HepG2 (cell line): ENCODE measurements around the gene SAMD14. TPM values are rescaled to one million over a fixed set of nuclear protein-coding genes. Genes with fewer than 3 reads are reported as not detected.

Source experiments
- BHLHE40 ChIP-seq: IDR thresholded peaks from 2 replicates; pipeline ENCODE4 v1.6.1; 2011; ENCODE audit warnings: low read length, improper control_type of control experiment
- CREB1 ChIP-seq, 2 experiments: fragments of 450-650 bp in 1 of 2; IDR thresholded peaks; 2 replicates each; pipeline ENCODE4 v1.6.1; 2016 to 2017; ENCODE audit warnings: control low read depth in 1 of 2, mild to moderate bottlenecking in 1 of 2, missing compliant biosample characterization in 1 of 2, missing genetic modification characterization in 1 of 2
- CREM ChIP-seq, 2 experiments: sonication (generic) in 1 of 2; formaldehyde crosslinking in 1 of 2; IDR thresholded peaks; 2 replicates each; pipeline versions ENCODE4 v1.4.0 to v1.6.1; 2016 to 2020; ENCODE audit warnings: antibody characterized with exemption in 1 of 2, mild to moderate bottlenecking in 1 of 2, missing genetic modification reagents in 1 of 2
- DPF2 ChIP-seq: sonication (generic); formaldehyde crosslinking; IDR thresholded peaks from 2 replicates; pipeline ENCODE4 v1.4.0; 2020; ENCODE audit warnings: mild to moderate bottlenecking, low read depth, missing genetic modification reagents, borderline replicate concordance
- GATAD2A ChIP-seq: IDR thresholded peaks from 2 replicates; pipeline ENCODE4 v1.6.1; 2016
- KLF15 ChIP-seq: sonication (generic); formaldehyde crosslinking; IDR thresholded peaks from 2 replicates; pipeline ENCODE4 v1.8.1; 2023; ENCODE audit warnings: borderline replicate concordance, mild to moderate bottlenecking, inconsistent platforms, missing genetic modification reagents, mixed read lengths
- LBX2 ChIP-seq: sonication (generic); formaldehyde crosslinking; IDR thresholded peaks from 2 replicates; pipeline ENCODE4 v1.5.0; 2020; ENCODE audit warnings: missing genetic modification reagents, mild to moderate bottlenecking, borderline replicate concordance
- NFATC3 ChIP-seq: sonication (generic); formaldehyde crosslinking; IDR thresholded peaks from 2 replicates; pipeline ENCODE4 v1.5.1; 2020; ENCODE audit warnings: mild to moderate bottlenecking, missing genetic modification reagents
- NFE2L2 ChIP-seq: fragments of 150-350 bp; IDR thresholded peaks from 2 replicates; pipeline ENCODE4 v1.6.1; 2014; ENCODE audit warnings: low read length
- NFKB2 ChIP-seq: sonication (generic); formaldehyde crosslinking; IDR thresholded peaks from 2 replicates; pipeline ENCODE4 v1.4.0; 2020; ENCODE audit warnings: missing genetic modification reagents, borderline replicate concordance
- NFRKB ChIP-seq: fragments of 450-650 bp; IDR thresholded peaks from 2 replicates; pipeline ENCODE4 v1.6.1; 2017
- PPARG ChIP-seq: conservative IDR thresholded peaks from 2 replicates; pipeline ENCODE4 v1.6.1; 2016; ENCODE audit warnings: missing biosample characterization, missing genetic modification reagents
- RBAK ChIP-seq: sonication (generic); formaldehyde crosslinking; IDR thresholded peaks from 2 replicates; pipeline ENCODE4 v1.5.1; 2020; ENCODE audit warnings: mild to moderate bottlenecking, missing genetic modification reagents
- RCOR2 ChIP-seq: IDR thresholded peaks from 2 replicates; pipeline ENCODE4 v1.6.1; 2016; ENCODE audit warnings: missing biosample characterization, missing genetic modification reagents
- REL ChIP-seq: sonication (generic); formaldehyde crosslinking; conservative IDR thresholded peaks from 2 replicates; pipeline ENCODE4 v1.8.0; 2022; ENCODE audit warnings: mild to moderate bottlenecking, missing genetic modification reagents, moderate library complexity
- SETDB1 ChIP-seq: sonication (generic); formaldehyde crosslinking; IDR thresholded peaks from 2 replicates; pipeline ENCODE4 v1.5.1; 2020; ENCODE audit warnings: missing genetic modification reagents, mild to moderate bottlenecking, borderline replicate concordance
- SP140L ChIP-seq: sonication (generic); formaldehyde crosslinking; IDR thresholded peaks from 2 replicates; pipeline ENCODE4 v1.4.0; 2020; ENCODE audit warnings: missing genetic modification reagents, borderline replicate concordance
- SUZ12 ChIP-seq: fragments of 150-350 bp; IDR thresholded peaks from 2 replicates; pipeline ENCODE4 v1.6.1; 2014; ENCODE audit warnings: low read depth, low read length
- TEAD2 ChIP-seq: sonication (generic); formaldehyde crosslinking; IDR thresholded peaks from 2 replicates; pipeline ENCODE4 v1.9.0; 2021; ENCODE audit warnings: missing genetic modification reagents
- TEAD3 ChIP-seq: optimal IDR thresholded peaks from 2 replicates; pipeline ENCODE3; 2016; ENCODE audit warnings: borderline replicate concordance
- ZNF124 ChIP-seq: sonication (generic); formaldehyde crosslinking; IDR thresholded peaks from 2 replicates; pipeline ENCODE4 v1.4.0; 2020; ENCODE audit warnings: missing genetic modification reagents
- ZNF3 ChIP-seq: IDR thresholded peaks from 2 replicates; pipeline ENCODE4 v1.7.0; 2017; ENCODE audit warnings: inconsistent platforms
- ZNF567 ChIP-seq: sonication (generic); formaldehyde crosslinking; IDR thresholded peaks from 2 replicates; pipeline ENCODE4 v1.8.1; 2023; ENCODE audit warnings: mild to moderate bottlenecking, missing genetic modification reagents, borderline replicate concordance
- ZNF598 ChIP-seq: sonication (generic); formaldehyde crosslinking; IDR thresholded peaks from 2 replicates; pipeline ENCODE4 v1.5.1; 2020; ENCODE audit warnings: mild to moderate bottlenecking, missing genetic modification reagents, borderline replicate concordance
- ZNF605 ChIP-seq: sonication (generic); formaldehyde crosslinking; IDR thresholded peaks from 2 replicates; pipeline ENCODE4 v1.8.0; 2022; ENCODE audit warnings: mild to moderate bottlenecking, missing genetic modification reagents
- polyA plus RNA-seq, 8 experiments: library from polyadenylated mRNA; depleted of rRNA in 3 of 8; stranded (reverse) in 7 of 8; unstranded in 1 of 8; fragments of >200 nt; fragmentation: Illumina TruSeq in 4 of 8; extraction: Trizol in 4 of 8; gene quantifications; 2 replicates each; pipeline versions ENCODE4 v1.2.1 to v1.2.3, GENCODE V29; 2011 to 2016; ENCODE audit warnings: low read depth in 4 of 8, missing spikeins in 1 of 8, mixed read lengths in 1 of 8; ENCODE audit not compliant: insufficient read depth in 1 of 8
- total RNA-seq, 5 experiments: library from RNA; depleted of rRNA; stranded (reverse); fragments of >200 nt; fragmentation: Illumina TruSeq; extraction: Trizol; gene quantifications; 2 replicates each; pipeline ENCODE4 v1.2.3, GENCODE V29; 2016; ENCODE audit warnings: low read depth in 1 of 5
- TF ChIP-seq, protein P1 (sequence below): sonication (generic); formaldehyde crosslinking; IDR thresholded peaks from 2 replicates; pipeline ENCODE4 v1.5.1; 2020; ENCODE audit warnings: mild to moderate bottlenecking, moderate library complexity, missing genetic modification reagents
- TF ChIP-seq, protein P2 (sequence below): fragments of 450-650 bp; IDR thresholded peaks from 2 replicates; pipeline ENCODE4 v1.6.1; 2017; ENCODE audit warnings: mild to moderate bottlenecking

SAMD14 gene
- total and polyA plus RNA-seq, 2 of the 13 experiments (the other 11 are each of a cell fraction or from before 2014, with no cell fraction given) = 0.07 to 0.22 TPM

DNA sequence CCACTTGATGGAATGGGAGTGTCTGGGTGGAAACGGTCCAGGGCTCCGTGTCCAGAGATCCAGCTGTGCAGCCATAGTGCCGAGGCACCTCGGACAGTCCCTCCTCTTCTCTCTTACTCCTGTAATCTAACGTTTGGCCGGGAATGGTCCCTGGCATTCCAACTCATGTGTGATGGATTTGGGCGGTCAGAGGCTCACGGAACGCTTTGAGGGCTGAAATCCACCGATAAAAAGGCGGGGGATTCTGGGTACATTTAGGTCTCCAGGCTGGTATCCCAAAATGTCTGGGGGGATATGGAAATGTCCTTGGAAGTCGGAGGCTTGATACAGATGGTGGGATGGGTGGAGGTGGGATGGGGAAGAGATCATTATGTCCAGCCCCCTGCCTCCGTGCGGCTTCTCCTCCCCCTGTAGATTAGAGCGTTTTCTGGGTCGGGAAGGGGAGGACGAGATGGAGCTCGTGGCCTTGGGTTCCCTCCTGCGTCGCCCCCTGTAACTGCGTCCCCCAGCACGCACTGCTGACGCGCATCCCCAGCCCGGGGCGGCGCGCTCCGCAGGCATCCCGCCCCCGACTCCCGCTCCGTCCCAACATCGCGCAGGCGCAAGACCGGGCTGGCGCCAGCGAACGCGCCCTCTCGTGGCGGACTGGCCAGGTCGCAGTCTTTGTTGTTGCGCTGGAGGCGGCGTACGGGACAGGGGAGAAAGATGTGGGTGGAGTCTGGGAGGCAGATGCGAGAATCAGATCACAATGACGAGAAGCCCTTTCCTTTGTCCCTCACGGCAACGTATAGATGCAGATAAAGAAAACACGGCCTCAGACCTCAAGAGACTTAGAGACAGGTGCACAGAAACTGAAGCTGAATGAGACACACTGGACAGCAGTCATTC is 31.3 kb upstream of the SAMD14 start (continued):
- TF ChIP-seq ZNF3 (CRISPR knock-in tag) (no peak), TEAD2 (CRISPR knock-in tag) (no peak), ZNF605 (CRISPR knock-in tag) (peak; percentile 14; the same call in 1 of the 2 replicates), ZNF567 (CRISPR knock-in tag) (peak; percentile 83; the same call in 1 of the 2 replicates), BHLHE40 (peak; percentile 63; the same call in 1 of the 2 replicates), REL (CRISPR knock-in tag) (peak; percentile 69; the same call in 1 of the 2 replicates), ZNF124 (CRISPR knock-in tag) (no peak), KLF15 (no peak), CREM (IDR thresholded peaks at IDR 0.05) (no peak), CREM (CRISPR knock-in tag; IDR thresholded peaks at IDR 0.05) (no peak), SETDB1 (CRISPR knock-in tag) (no peak), NFRKB (no peak), CREB1 (IDR thresholded peaks at IDR 0.05) (no peak; the same call in 1 of the 2 replicates), CREB1 (CRISPR knock-in tag; IDR thresholded peaks at IDR 0.05) (no peak), ZNF598 (CRISPR knock-in tag) (peak; percentile 57; the same call in 1 of the 2 replicates), TEAD3 (CRISPR knock-in tag) (peak; percentile 86), SUZ12 (no peak), LBX2 (CRISPR knock-in tag) (peak; percentile 92), RCOR2 (no peak), PPARG (CRISPR knock-in tag) (0 out of 2 replicates have a peak, but pooled peaks have one; percentile 22), GATAD2A (CRISPR knock-in tag) (peak; percentile 63; the same call in 1 of the 2 replicates), SP140L (0 out of 2 replicates have a peak, but pooled peaks have one; percentile 48), NFE2L2 (no peak), NFKB2 (CRISPR knock-in tag) (peak; percentile 66; the same call in 1 of the 2 replicates), NFATC3 (CRISPR knock-in tag) (no peak), DPF2 (CRISPR knock-in tag) (no peak), RBAK (no peak)
- TF ChIP-seq, protein P1, sequence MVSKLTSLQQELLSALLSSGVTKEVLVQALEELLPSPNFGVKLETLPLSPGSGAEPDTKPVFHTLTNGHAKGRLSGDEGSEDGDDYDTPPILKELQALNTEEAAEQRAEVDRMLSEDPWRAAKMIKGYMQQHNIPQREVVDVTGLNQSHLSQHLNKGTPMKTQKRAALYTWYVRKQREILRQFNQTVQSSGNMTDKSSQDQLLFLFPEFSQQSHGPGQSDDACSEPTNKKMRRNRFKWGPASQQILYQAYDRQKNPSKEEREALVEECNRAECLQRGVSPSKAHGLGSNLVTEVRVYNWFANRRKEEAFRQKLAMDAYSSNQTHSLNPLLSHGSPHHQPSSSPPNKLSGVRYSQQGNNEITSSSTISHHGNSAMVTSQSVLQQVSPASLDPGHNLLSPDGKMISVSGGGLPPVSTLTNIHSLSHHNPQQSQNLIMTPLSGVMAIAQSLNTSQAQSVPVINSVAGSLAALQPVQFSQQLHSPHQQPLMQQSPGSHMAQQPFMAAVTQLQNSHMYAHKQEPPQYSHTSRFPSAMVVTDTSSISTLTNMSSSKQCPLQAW = peak; percentile 93
- TF ChIP-seq, protein P2, sequence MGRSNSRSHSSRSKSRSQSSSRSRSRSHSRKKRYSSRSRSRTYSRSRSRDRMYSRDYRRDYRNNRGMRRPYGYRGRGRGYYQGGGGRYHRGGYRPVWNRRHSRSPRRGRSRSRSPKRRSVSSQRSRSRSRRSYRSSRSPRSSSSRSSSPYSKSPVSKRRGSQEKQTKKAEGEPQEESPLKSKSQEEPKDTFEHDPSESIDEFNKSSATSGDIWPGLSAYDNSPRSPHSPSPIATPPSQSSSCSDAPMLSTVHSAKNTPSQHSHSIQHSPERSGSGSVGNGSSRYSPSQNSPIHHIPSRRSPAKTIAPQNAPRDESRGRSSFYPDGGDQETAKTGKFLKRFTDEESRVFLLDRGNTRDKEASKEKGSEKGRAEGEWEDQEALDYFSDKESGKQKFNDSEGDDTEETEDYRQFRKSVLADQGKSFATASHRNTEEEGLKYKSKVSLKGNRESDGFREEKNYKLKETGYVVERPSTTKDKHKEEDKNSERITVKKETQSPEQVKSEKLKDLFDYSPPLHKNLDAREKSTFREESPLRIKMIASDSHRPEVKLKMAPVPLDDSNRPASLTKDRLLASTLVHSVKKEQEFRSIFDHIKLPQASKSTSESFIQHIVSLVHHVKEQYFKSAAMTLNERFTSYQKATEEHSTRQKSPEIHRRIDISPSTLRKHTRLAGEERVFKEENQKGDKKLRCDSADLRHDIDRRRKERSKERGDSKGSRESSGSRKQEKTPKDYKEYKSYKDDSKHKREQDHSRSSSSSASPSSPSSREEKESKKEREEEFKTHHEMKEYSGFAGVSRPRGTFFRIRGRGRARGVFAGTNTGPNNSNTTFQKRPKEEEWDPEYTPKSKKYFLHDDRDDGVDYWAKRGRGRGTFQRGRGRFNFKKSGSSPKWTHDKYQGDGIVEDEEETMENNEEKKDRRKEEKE = no peak
